ENCODE data around the gene DUS1L. TPM values are rescaled to one million over a fixed set of nuclear protein-coding genes. Genes with fewer than 3 reads are reported as not detected.
A peak's percentile ranks its signal among the peaks of the same experiment; 100 is the strongest.

Gene DUS1L
- total RNA-seq, 1 donor from 2014 or later, result 64.0 TPM

DNA sequence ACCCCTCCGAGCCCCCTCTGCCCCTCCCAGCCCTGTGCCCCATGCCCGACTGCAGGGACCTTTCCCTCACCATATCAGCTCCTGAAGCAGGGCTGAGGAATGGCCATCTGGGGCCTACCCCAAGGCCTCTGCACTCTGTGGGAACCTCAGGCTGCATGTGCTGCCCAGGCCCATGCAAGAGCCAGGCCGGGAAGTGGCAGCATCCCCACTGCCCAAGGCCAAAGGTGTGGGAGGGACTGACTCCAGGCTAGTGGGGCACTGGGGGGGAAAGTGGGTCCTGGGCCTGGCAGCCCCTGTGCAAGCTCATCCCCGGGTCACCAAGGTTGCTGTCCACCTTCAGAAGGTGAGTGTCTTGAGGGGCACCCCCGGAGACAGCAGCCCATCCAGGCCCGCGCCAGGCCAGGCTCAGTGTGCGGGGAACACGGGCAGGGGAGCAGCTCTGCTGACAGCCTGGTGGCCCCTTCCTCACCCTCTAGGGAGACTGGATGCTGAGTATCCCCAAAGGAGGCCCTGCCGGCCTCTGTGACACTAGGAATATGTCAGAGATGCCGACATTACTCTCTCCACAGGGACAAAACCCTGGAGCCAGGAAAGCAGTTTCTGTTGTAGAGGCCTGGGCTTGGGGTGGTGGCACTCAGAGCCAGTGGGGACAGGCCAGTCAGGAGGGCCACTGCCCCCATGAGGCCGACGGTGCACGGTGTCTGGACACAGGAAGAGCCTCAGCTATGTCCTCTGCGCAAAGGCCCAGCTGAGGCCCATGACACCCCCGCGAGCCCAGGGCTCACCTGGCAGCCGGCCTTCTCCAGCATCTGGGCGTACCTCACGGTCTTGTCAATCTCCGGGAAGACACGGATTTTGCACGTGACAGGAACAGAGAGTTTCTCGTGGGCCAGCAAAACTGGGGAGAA lies 3.3 kb downstream of the DUS1L start:
- H3K4me1 Mint-ChIP-seq (ENCODE audit: low read depth), result peaks cover 15% of the 10 kb centered on the region
- TF ChIP-seq CTCF (IDR thresholded peaks at IDR 0.05), result no peak
- H3K4me3 Mint-ChIP-seq (ENCODE audit: unreplicated experiment), result no peak overlapping the region
- DNase-seq (ENCODE audit: low spot score), result no peak
- H3K27me3 Mint-ChIP-seq (ENCODE audit: low read depth), result no peaks in the 10 kb centered on the region
- no peaks in the 10 kb centered on the region for H3K9me3 Mint-ChIP-seq (ENCODE audit: low read depth)
- peaks cover 3% of the 10 kb centered on the region for H3K36me3 Mint-ChIP-seq (ENCODE audit: low read depth)
- no peak overlapping the region for H3K27ac Mint-ChIP-seq (ENCODE audit: unreplicated experiment)

DNA sequence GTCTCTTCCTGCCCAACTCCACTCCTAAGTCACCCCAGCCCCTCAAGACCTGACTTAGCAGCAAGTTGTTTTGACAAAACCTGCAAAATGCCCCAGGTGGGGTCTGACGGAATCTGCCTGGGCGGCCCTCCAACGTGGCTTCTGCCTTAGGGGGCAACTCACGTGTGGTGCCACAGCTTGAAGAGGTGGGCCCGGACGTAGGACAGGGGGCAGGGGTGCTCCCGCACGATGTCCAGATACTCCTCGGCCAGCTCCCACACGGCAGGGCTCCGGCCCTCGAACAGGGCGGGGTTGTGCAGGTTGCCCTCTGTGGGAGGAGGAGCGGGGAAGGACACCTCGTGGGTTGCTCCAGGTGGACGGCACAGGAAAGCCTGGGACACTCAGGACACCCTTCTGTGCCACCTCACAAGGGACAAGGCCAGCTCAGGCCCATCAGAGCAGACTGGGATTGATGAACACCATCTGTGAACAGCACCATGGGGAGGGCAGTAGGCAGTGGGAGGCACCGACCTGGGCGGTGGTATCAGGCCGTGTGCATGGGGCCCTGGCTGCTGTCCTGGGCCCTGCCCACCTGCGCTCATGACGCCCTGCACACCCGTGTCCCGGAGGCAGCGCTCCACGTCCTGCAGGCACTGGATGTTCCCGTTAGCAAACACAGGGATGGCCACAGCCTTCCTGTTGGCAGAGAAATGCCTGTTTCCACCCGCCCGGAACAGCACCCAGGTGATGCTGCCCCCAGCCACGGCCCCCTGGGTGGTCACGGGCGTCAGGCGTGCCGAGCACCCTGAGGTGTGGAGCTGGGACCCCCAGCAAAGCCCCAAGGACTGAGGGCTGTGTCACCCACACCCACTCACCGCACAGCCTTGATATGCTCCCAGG lies 4.3 kb downstream of the DUS1L start:
- peaks cover 12% of the 10 kb centered on the region for H3K4me1 Mint-ChIP-seq (ENCODE audit: low read depth)
- no peaks in the 10 kb centered on the region for H3K9me3 Mint-ChIP-seq (ENCODE audit: low read depth)
- no peaks in the 10 kb centered on the region for H3K27me3 Mint-ChIP-seq (ENCODE audit: low read depth)
- no peak for TF ChIP-seq CTCF (IDR thresholded peaks at IDR 0.05)
- no peak overlapping the region for H3K27ac Mint-ChIP-seq (ENCODE audit: unreplicated experiment)
- no peak overlapping the region for H3K4me3 Mint-ChIP-seq (ENCODE audit: unreplicated experiment)
- DNase-seq (ENCODE audit: low spot score), result no peak
- peaks cover 3% of the 10 kb centered on the region for H3K36me3 Mint-ChIP-seq (ENCODE audit: low read depth)

DNA sequence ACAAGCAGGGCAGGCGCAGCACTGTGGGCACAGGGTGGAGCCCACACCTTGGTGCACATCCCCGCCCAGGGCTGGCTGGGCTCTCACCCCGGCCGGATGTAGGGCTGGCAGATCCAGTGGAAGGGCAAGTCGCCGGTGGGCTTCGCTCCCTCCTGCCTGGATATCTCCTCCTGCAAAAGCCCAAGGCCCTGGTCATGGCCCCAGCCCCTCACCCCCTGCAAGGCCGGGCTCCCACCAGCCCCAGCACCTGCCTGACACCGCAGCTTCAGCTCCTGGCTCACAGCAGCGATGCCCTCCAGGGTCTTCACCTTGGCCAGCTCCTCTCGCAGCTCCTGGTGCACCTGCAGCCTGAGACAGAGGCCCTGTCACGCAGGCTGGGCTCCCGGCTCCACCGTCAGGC lies 5.0 kb downstream of the DUS1L start:
- no peak overlapping the region for H3K27ac Mint-ChIP-seq (ENCODE audit: unreplicated experiment)
- no peak overlapping the region for H3K4me3 Mint-ChIP-seq (ENCODE audit: unreplicated experiment)
- TF ChIP-seq CTCF (IDR thresholded peaks at IDR 0.05), result no peak
- no peak for DNase-seq (ENCODE audit: low spot score)
- peaks cover 9% of the 10 kb centered on the region for H3K4me1 Mint-ChIP-seq (ENCODE audit: low read depth)
- no peaks in the 10 kb centered on the region for H3K27me3 Mint-ChIP-seq (ENCODE audit: low read depth)
- H3K36me3 Mint-ChIP-seq (ENCODE audit: low read depth), result peaks cover 3% of the 10 kb centered on the region
- no peaks in the 10 kb centered on the region for H3K9me3 Mint-ChIP-seq (ENCODE audit: low read depth)

DNA sequence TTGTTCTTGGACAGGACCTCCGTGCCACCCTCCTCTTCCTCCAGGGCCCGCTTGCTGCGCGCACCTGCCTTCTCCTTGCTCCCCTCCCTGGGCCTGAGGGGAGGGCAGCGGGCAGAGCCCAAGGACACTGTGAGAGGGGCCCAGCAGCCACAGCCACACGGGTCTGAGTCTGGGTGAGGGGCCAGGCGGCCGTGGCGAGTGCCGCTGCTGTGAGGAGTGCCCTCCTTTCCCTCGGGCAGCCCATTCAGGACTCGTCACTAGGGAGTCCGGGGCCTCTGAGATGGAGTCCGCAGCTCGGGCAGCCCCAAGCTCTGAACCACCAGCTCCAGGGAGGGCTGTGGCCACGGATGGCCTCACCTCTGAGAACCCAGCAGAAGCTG lies 5.6 kb downstream of the DUS1L start:
- H3K4me3 Mint-ChIP-seq (ENCODE audit: unreplicated experiment), result no peak overlapping the region
- H3K4me1 Mint-ChIP-seq (ENCODE audit: low read depth), result peaks cover 9% of the 10 kb centered on the region
- no peaks in the 10 kb centered on the region for H3K9me3 Mint-ChIP-seq (ENCODE audit: low read depth)
- H3K27me3 Mint-ChIP-seq (ENCODE audit: low read depth), result no peaks in the 10 kb centered on the region
- no peak overlapping the region for H3K27ac Mint-ChIP-seq (ENCODE audit: unreplicated experiment)
- H3K36me3 Mint-ChIP-seq (ENCODE audit: low read depth), result peaks cover 3% of the 10 kb centered on the region
- TF ChIP-seq CTCF (IDR thresholded peaks at IDR 0.05), result no peak
- DNase-seq (ENCODE audit: low spot score), result peak; percentile 82

- Mint-ChIP-seq H3K4me1 (ENCODE audit: low read depth) (peaks cover 6% of the 10 kb centered on the region), H3K9me3 (ENCODE audit: low read depth) (no peaks in the 10 kb centered on the region), H3K27me3 (ENCODE audit: low read depth) (no peaks in the 10 kb centered on the region), H3K36me3 (ENCODE audit: low read depth) (peaks cover 3% of the 10 kb centered on the region), H3K4me3 (ENCODE audit: unreplicated experiment) (no peak overlapping the region), H3K27ac (ENCODE audit: unreplicated experiment) (no peak overlapping the region)
- no peak for TF ChIP-seq CTCF (IDR thresholded peaks at IDR 0.05)
- DNase-seq (ENCODE audit: low spot score), result peak; percentile 88
Measured at GRCh38 chr17:82059272-82060000, 6.2 kb downstream of the DUS1L start.
